Measurements from ENCODE around the gene MYO15A. TPM values are rescaled to one million over a fixed set of nuclear protein-coding genes. Genes with fewer than 3 reads are reported as not detected.

Gene MYO15A
- total RNA-seq, 1 donor from 2014 or later: 2.0 TPM

DNA sequence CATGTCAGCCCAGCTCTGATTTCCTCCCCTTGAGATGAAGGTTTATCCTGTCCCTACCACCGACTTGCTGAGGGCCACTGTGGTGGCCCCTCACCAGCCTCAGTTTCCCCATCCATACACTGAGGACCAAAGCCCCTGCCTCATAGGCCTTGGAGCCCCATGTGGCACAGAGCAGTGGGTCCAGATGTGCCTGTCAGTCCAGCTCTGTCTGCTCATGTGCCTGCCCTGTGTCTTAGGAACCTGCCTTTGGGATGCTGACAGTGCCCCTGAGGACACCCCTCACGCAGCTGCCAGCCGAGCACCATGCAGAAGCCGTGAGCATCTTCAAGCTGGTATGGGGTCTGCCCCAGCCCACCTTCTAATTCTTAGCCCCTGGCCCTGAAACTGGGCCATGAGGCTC is 35.7 kb downstream of the MYO15A start:
- Histone ChIP-seq H3K4me3 (no peak overlapping the region), H3K27me3 (no peaks in the 10 kb centered on the region), H3K4me1 (peaks cover 0 to 2% of the 10 kb centered on the region in 2 donors), H3K9me3 (no peaks in the 10 kb centered on the region), H3K27ac (no peak overlapping the region), H3K36me3 (no peaks in the 10 kb centered on the region)
- intact Hi-C loops (cut with DNase I): no loop called here
- TF ChIP-seq, protein P1, sequence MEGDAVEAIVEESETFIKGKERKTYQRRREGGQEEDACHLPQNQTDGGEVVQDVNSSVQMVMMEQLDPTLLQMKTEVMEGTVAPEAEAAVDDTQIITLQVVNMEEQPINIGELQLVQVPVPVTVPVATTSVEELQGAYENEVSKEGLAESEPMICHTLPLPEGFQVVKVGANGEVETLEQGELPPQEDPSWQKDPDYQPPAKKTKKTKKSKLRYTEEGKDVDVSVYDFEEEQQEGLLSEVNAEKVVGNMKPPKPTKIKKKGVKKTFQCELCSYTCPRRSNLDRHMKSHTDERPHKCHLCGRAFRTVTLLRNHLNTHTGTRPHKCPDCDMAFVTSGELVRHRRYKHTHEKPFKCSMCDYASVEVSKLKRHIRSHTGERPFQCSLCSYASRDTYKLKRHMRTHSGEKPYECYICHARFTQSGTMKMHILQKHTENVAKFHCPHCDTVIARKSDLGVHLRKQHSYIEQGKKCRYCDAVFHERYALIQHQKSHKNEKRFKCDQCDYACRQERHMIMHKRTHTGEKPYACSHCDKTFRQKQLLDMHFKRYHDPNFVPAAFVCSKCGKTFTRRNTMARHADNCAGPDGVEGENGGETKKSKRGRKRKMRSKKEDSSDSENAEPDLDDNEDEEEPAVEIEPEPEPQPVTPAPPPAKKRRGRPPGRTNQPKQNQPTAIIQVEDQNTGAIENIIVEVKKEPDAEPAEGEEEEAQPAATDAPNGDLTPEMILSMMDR (IDR thresholded peaks at IDR 0.05): no peak
- no peak for DNase-seq (ENCODE audit: low spot score in 2 of 2)

DNA sequence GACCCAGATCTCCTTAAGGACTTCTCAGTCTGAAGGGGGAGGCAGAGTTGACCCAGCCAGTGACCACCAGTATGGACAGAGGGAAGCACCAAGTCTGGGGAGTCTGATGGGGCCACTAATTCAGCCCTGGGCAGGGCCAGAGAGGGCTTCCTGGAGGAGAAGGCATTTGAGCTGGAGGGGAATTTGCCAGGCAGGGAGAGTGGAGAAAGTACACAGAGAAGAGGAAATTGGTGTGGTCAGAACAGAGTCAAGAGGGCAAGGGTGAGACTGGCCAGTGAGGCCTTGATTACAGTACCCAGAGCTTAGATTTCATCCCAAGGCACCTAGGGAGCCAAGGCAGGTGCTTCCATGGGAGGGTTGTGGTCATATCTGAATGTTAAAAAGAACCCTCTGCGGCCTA is 36.3 kb downstream of the MYO15A start:
- H3K36me3 ChIP-seq: no peaks in the 10 kb centered on the region
- no peaks in the 10 kb centered on the region for H3K27me3 ChIP-seq
- intact Hi-C loops (cut with DNase I): no loop called here
- H3K4me1 ChIP-seq: peaks cover 0 to 2% of the 10 kb centered on the region in 2 donors
- H3K27ac ChIP-seq: no peak overlapping the region
- H3K9me3 ChIP-seq: no peaks in the 10 kb centered on the region
- DNase-seq (ENCODE audit: low spot score in 2 of 2): no peak
- TF ChIP-seq, protein P1 (IDR thresholded peaks at IDR 0.05): no peak
- no peak overlapping the region for H3K4me3 ChIP-seq

DNA sequence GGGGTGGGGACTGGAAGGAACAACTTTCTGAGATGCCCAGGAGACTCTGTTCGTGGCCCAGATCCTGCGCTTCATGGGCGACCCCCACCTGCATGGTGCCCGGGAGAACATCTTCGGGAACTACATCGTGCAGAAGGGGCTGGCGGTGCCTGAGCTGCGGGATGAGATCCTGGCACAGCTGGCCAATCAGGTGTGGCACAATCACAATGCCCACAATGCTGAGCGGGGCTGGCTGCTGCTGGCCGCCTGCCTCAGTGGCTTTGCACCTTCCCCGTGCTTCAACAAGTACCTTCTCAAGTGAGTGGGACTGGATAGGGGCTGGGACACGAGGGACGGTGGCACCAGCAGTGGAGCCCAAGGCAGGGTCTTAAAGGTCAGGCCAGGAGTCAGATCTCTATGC is 37.3 kb downstream of the MYO15A start:
- no peak overlapping the region for H3K27ac ChIP-seq
- DNase-seq (ENCODE audit: low spot score in 2 of 2): no peak
- no peaks in the 10 kb centered on the region for H3K36me3 ChIP-seq
- H3K27me3 ChIP-seq: no peaks in the 10 kb centered on the region
- H3K9me3 ChIP-seq: no peaks in the 10 kb centered on the region
- intact Hi-C loops (cut with DNase I): no loop called here
- peaks cover 0 to 2% of the 10 kb centered on the region in 2 donors for H3K4me1 ChIP-seq
- H3K4me3 ChIP-seq: no peak overlapping the region
- TF ChIP-seq, protein P1 (IDR thresholded peaks at IDR 0.05): no peak

DNA sequence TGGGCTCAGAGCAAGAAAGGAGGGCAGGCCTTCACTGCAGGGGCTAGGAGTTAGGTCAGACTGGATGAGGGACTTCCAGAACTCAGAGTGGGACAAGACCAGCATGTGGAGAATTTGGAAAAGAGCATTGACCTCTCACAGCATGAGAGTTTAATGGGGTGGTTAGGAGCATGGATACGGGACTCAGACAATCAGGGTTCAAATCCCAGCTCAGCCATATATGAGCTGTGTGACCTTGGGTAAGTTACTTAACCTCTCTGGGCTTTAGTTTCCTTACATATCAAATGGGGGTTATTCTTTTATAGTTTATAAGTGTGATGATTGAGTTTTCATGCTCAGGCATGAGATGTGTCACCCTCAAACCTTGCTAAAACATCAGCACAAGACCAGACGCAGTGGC is 37.7 kb downstream of the MYO15A start:
- Histone ChIP-seq H3K36me3 (no peaks in the 10 kb centered on the region), H3K4me1 (no peaks in the 10 kb centered on the region), H3K9me3 (no peaks in the 10 kb centered on the region), H3K27ac (no peak overlapping the region), H3K4me3 (no peak overlapping the region), H3K27me3 (no peaks in the 10 kb centered on the region)
- TF ChIP-seq, protein P1 (IDR thresholded peaks at IDR 0.05): no peak
- intact Hi-C loops (cut with DNase I): no loop called here
- no peak for DNase-seq (ENCODE audit: low spot score in 2 of 2)

DNA sequence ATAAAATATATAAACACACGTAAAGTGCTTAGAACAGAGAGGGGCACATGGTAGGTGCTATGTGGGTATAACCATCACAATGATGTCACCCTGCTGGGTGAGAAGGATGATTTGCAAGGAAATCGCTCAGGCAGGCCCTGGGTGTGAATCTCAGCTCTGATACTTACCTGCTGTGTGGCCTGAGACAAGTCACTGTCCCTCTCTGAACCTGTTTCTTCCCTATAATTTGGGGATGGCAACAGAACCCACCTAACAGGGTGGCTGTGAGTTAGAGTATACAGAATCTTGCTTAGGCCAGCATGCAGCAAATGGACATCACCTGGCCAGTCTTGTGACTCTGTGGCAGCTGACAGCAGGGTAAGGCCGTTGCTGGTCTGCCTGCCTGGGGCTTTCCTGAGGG is 38.4 kb downstream of the MYO15A start:
- Histone ChIP-seq H3K27ac (no peak overlapping the region), H3K4me3 (no peak overlapping the region), H3K36me3 (no peaks in the 10 kb centered on the region), H3K27me3 (no peaks in the 10 kb centered on the region), H3K9me3 (no peaks in the 10 kb centered on the region), H3K4me1 (no peaks in the 10 kb centered on the region)
- DNase-seq (ENCODE audit: low spot score in 2 of 2): no peak
- TF ChIP-seq, protein P1 (IDR thresholded peaks at IDR 0.05): no peak
- intact Hi-C loops (cut with DNase I): no loop called here

DNA sequence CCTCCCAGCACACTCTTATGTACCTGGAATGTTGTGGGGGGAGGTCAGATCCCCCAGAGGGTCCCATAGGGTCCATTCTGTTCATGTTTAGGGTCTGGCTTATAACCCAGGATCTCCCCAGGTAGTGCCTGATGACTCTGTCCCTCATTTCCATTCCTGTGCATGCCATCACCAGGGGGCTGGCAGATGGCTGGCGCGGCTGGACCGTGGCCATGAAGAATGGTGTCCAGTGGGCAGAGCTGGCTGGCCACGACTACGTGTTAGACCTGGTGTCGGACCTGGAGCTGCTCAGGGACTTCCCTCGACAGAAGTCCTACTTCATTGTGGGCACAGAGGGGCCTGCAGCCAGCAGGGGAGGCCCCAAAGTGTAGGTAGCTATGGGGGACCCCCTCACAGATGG is 40.0 kb downstream of the MYO15A start:
- intact Hi-C loops (cut with DNase I): no loop called here
- no peak overlapping the region for H3K27ac ChIP-seq
- no peaks in the 10 kb centered on the region for H3K36me3 ChIP-seq
- H3K27me3 ChIP-seq: no peaks in the 10 kb centered on the region
- H3K9me3 ChIP-seq: no peaks in the 10 kb centered on the region
- H3K4me3 ChIP-seq: no peak overlapping the region
- DNase-seq (ENCODE audit: low spot score in 2 of 2): no peak
- H3K4me1 ChIP-seq: peaks cover 0 to 5% of the 10 kb centered on the region in 2 donors
- TF ChIP-seq, protein P1 (IDR thresholded peaks at IDR 0.05): no peak
